Stimulated activated CD4-positive, alpha-beta T cell treated with anti-CD3 and anti-CD28 coated beads, Interleukin-15, amount 100 ng/mL, for 24 hours (primary cell): ENCODE results near the gene RASAL3.

ENCODE experiments used
- DNase-seq: peaks from one replicate; pipeline ENCODE4 v3.0.0-alpha.2; 2020

The RASAL3 gene

DNA sequence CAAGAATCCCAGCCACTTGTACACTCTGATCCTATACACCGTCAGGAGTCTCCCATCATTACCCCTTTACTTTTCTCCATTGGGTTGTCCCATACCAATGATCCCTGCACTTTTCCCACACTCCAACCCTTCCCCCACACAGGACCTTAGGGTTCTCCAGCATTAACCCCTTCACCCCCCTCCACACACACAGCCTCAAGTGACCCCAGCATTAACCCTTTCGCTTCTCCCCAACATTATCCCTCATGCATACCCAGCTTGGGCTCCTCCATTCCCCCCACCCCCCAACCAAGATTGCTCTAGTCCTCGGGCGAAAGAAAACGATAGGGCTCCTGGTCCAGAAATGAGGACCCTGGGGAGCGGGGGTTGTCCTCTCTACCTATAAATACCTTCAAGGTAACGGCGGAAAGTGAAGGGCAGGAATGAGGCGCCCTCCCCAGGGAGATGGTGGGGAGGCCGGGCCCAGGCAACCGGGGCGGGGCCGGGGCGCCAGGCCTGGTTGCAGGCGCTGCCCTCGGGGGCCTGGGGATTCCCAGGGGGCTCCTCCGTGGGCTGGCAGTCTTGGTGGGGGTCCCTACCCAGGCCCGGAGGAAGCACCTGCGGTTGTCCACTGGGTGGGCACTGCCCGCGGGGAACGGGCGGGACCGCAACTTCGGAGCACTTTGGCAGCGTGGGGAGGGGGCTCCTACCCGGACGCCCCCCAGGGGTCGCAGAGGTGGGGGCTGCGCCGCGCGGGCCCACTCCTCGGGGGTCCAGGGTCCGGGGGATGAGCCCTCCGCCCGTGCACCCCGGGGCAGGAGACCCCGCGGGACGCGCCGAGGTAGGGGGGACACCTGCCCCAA lies 15.3 kb downstream of the RASAL3 start:
- no peak for DNase-seq

DNA sequence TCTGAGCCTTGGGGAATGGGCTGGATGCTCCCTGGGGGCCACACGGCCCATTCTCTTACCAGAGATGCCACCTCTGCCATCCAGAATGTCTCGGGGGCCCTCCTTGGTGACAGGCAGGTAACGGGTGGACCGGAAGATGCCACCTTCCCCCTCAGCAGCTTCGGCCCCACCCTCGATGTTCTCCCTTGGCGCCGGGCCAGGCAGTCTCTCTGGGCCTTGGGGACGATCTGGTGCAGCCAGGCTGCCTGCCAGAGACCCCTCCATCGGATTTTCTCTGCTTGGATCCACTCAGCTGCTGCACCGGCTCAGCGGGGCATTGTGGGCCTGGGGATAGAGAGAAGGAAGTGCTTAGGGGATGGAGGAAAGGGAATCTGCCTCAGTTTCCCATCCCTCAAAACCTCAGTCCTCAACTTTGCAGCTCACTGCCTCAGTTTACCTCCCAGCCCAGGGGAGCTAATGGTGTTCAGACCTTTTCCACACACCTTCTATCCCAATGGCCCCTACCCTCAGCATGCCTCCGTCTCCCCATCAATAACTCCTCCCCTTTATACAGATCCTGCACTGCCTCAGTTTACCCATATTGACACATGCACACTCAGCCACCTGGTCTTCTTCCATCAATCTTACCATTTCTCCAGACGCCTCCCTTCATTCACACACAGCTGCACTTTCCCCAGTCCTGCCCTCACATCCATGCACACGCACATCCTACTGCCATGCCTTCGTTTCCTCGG lies 16.1 kb downstream of the RASAL3 start:
- DNase-seq, result no peak

DNA sequence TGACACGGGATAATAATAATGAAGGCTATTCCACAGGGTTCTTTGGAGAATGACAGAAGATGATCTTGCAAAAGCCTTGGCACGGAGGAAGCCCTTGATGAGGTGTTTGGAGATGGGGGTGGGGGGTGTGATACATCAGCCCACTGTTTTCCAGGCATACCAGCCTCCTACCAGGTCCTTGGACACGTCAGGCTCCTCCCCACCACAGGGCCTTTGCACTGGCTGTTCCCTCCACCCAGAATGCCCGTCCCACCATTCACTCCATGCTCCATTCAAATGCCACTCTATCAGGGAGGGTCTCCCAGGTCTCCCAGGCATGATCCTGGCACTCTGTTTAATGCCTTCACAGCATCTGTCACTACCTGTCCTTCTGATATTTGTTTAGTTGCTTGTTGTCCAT lies 17.3 kb downstream of the RASAL3 start:
- DNase-seq, result no peak

DNA sequence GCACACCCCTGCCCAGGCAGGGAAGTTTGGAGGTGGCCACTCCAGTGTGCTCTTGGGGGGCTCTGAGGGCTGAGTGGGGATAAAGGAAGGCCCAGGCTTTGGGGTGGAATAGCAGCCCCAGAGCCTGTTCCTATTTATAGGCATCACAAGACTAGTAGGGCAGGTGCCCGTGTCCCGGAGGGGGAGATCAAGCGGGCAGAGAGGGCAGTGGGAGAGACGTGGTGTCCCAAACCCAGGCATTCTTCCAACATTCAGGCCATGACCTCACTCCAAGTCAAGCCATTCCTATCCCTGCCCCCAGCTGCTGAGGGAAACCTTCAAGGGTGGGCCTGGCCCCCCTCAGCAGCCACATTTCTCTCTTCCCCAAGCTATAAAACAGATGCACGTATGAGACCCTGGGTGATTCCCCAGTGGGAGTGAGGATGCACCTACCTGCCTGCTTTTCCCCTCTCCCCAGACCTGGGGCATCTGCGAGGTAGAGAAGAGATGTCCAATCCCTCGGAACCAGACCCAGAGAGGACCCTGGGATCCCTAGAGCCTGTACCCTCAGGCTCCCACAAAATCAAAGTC lies 18.5 kb downstream of the RASAL3 start:
- no peak for DNase-seq

DNA sequence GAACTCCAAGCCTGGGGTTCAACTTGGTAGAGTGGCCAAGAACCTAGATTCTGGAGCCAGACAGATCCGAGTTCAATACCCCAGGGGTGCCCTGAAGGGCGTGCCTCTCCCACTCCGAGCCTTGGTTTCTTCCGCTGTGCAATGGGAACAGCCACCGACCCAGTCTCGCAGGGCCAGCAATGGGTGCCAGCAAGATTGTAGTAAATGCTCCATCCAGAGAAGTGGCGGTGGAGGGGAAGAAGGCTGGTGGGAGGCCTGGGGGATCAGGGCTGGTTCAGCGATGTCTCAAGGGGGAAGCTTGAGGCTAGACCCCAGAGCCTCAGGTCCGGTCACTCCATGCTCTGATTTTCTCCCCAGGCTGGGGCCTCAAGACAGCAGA lies 19.1 kb downstream of the RASAL3 start:
- no peak for DNase-seq

DNA sequence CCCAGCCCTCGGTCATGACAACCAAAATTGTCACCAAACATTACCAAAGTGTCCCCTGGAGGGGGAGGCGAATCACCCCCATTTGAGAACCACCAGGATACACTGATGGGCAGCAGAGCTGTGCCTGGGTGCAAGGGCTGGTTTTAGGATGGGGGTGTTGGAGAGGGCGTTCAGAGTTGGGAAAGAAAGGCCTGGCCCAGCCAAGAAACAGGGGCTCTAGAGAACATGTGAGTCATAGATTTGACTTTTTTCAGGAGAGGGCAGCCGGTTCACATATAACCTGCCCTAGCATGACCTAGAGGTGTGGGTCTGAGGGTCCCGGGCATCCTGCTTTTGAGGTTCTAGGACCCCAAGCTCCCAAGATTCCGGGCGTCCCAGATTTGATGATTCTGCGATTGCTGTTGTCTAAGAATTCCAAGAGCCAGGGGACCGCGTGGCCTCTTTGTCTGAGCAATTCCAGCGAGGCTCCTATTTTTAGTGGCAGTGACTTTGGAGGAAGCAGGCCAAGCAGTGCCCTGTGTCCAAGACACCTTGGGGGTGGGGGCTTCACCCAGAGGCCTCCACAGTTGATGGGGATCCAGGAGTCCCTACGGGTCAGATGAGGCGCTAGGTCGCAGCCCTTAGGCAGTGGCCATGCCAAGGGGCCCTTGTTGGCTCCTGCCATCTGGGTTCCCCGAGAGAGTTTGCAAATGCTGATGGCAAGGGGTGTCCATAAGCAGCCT lies 19.7 kb downstream of the RASAL3 start:
- DNase-seq, result no peak

DNA sequence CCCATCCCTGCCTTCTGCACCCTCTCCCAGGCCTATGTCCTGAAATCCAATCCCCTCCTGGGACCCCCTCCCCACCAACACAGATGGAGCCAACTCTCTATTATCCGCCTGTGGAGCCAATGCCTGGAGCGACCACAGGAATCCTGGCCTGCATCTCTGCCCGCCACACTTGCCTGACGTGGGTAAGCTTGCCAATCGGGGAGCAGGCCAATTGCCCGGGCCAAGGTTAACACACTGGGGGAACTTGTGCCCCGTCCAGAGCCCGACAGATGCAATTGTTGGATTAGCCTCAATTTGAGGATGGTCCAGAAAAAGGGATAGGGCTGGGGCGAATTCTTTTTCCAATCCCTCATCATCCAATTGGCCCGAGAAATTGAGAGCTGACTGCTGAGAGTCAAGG lies 20.5 kb downstream of the RASAL3 start:
- DNase-seq, result no peak

DNA sequence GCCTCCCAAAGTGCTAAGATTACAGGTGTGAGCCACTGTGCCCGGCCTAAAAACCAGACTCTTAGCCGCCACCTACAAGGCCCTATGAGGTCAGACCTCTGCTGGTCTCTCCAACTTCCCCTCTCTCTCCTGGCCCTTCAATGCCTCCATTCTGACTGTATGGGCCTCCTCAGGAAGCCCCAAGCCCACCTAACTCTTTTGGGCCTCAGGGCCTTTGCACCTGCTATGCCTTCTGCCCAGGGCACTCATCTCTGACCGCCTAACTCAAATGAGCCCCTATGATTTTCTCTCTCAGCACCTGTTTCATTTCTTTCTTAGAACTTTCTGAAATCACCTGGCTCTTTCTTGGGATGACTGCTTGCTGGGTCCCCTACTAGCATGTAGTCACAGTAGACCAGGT lies 21.0 kb downstream of the RASAL3 start:
- DNase-seq, result no peak

DNA sequence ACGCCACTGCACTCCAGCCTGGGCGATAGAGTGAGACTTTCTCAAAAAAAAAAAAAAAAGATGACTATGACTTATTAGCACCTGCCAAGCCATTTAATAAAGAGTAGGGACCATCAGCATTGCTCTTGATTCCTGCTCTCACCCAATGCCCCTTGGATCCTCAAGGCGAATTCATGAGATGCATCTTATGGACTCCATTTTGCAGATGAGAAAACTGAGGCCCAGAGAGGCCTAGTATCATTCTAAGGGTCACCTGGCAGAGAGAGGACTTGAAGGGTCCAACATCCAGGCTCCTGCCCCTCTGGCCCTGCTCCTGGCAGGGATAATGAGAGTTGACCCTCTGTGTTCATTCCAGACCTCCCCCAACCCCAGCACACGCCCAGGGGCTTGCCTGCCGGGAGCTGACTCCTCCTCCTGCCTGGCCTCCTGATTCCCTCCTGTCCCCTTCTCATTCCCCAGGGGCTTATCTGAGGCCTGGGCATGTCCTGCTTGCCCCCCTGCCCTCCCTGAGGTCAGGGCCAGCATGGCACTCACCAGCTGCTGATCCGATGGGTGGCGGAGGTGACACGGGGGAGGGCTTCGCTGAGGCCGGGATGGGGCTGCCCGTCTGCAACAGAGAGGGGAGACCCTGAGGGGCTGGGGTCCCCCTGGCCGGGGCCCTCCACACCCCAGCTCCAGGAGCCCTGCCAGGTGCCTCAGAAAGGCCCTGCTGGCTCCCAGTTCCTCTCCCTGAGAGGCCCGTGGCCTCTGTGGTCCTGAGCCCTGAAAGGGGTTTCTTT lies 22.0 kb downstream of the RASAL3 start:
- no peak for DNase-seq

DNA sequence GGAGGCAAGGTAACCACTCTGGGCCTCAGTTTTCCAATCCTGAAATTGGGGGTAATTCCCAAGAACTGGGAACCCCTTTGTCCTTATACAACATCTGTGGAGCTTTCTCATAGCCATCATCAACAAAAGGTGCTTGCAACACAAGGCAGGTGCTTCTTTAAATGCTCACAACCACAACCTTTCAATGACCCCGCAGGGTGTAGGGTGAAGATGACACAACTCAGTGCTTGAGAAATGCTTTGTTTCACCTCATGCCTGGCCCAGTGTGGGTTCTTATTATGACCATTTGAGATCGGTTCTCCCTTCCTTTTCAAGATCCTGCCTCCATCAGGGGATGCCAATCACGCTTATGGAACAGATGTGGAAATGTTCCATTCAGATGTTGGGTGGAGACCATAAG lies 23.0 kb downstream of the RASAL3 start:
- DNase-seq, result no peak

DNA sequence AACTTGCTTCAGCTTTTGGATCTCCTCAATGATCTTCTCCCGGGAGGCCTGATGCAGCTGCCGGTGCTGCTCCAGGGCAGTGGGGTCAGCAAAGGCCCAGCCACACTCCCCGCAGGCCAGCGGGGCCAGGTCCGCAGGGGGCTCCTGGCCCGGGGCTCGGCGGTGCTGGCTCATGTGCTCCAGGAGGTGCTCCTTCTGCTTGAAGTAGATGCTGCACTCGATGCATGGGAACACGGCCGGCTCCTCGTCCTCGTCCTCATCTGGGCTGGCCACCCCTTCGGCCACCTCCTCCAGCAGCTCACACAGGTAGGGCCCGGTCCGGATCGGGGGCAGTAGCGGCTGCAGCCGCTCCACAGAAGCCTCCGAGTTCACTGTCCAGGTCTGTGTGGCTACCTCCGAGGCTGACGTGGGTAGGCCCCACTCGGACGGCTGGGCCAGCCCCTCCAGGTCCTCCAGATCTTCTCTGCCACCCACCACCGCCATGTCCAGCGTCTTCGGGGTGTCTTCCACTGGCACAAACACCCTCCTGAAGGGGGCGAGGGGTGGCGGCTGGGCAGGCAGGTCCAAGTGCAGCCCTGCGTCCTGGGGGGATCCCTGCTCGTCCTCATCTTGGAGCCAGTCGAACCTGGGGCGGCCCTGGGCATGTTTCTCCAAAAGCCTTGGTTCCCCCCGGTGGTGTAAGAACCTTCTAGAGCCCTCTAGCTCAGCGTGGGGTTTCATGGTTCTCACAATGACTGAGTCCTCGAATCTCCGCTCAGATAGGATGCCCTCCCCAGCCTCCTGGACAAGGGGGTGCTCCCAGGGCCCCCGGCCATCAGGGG lies 24.3 kb downstream of the RASAL3 start:
- DNase-seq, result no peak

DNA sequence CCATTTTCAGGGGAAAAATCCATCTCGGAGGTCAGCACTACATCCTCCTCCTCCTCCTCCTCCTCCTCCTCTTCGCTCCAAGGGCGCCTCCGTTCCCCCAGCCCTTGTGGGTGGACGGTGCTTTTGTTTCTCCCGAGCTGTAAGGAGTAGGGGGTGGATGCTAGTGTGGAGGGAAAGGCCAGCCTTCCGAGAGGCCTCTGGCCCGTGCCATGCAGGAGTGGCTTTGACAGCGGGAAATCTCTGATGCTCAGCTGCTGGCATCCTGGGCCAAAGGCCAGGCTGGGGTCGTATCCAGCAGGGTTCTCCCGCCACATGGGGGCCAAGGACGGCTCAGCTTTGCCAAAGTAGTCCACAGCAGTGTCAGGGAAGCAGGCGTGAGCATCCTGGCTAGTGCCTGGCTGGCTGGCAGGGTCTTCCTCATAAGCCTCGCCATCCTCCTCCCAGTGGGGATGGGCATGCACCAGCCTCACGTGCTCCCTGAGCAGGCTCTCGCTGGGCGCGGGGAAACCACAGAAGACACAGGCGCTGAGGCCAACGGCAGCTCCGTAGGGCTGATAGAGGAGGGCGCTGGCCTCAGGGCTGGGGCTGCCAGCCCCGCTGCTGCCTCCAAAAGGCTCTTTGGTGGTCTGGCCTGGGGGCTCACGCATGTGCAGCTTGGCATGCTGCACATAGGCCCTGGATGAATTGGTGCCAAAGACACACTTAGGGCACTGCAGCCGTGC lies 25.1 kb downstream of the RASAL3 start:
- DNase-seq, result no peak

DNA sequence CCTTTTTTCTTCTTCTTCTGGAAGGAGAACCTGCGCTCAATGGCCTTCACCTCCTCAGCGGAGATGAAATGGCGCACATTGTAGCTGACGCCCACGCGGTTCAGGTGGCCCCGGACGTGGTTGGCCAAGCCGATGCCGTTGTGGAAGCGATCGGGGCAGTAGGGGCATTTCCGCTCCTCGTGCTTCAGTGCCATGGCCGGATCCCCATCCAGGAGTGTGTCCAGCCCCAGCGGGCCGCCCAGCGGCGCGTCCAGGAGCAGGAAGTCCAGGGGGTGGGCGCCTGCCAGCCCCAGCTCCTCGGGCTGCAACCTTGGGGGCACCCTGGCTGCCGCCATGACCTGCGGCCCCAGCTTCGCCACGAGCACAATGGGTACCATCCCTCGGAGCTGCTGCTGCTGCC lies 25.8 kb downstream of the RASAL3 start:
- no peak for DNase-seq

DNA sequence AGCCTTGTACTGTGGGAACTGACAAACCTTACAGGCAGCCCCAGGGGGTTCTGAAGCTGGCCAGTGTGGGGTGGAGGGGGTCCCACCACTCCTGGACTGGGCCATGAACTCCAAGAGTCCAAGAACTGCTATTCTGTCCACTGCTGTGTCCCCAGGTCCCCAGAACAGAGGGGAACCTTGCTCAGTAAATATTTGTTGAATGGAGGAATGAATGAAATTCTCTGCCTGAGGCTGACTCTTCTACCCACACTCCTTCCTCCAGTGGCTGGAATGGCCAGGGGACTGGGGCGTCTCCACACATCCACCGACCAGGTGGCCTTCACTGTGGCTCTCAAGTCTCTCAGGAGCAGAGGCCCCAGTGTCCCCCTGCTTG lies 26.2 kb downstream of the RASAL3 start:
- DNase-seq, result no peak

DNA sequence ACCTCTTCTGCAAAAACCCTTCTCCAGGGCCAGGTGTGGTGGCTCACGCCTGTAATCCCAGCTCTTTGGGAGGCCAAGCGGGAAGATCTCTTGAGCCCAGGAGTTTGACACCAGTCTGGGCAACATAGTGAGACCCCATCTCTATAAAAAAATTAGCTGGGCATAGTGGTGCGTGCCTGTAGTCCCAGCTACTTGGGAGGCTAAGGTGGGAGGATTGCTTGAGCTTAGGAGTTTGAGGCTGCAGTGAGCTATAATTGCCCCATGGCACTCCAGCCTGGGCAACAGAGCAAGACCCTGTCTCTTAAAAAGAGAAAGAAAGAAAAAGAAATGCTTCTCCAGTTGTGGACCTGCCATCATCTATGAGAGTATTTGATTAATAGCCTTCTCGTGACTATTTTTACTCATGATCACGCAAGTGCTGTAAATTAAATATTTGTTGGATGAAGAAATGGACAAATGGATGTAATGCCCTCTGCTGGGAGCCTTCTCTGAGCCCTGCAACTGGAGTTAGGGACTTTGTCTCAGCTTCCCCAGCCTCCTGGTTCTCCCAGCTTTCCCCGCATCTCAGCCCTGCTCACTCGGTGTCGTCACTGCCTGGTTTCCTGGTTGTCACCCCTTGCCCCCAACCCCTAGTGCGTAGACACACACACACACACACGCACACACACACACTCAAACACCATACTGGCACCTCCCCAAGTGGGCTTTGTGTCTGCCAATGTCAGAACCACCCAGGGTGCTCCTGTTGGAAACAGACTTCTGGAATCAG lies 26.8 kb downstream of the RASAL3 start:
- no peak for DNase-seq

DNA sequence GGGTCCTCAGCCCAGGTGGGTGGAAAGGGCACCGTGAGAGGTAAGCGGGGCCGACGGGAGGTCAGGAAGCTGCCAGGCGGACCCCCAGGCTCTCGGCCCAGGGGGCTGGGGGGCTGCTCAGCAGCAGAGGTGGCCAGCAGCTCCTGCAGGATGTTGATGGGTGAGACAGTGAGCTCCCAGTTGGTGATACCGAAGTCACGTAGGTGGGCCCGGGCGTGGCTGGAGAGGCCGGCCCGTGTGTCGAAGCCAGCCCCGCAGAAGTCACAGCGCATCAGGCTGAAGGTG lies 27.6 kb downstream of the RASAL3 start:
- DNase-seq, result no peak

DNA sequence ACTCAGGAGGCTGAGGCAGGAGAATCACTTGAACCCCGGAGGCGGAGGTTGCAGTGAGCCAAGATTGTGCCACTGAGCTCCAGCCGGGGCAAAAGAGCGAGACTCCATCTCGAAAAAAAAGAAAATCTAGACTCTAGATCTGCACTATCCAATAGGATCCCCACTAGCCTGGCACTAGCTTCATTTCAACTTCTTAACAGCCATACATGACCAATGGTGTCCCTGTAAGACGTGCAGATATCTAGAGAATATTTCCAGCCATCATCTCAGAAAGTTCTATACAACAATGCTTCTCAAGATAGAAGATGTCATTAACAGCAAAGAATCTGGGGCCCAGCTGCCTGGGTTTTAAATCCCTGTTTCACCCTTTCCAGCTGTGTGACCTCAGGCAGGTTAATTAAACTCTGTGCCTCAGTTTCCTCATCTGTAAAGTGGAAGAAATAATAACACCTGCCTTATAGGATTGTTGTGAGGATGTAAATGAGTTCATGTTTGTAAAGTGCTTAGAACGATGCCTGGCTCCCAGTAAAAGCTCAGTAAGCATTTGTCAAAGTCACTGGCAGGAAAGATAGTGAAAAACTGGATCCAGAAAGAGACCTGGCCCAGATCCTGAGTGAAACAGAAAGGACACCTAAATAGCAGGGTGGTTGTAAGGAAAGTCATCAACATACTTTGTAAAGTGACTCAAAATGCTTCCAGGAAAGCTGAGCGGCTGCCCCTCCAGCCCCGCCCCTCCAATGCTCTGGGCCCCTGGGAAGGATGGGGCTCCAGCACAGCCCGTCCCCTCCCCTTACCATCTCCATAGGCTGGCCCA lies 28.1 kb downstream of the RASAL3 start:
- DNase-seq, result no peak

DNA sequence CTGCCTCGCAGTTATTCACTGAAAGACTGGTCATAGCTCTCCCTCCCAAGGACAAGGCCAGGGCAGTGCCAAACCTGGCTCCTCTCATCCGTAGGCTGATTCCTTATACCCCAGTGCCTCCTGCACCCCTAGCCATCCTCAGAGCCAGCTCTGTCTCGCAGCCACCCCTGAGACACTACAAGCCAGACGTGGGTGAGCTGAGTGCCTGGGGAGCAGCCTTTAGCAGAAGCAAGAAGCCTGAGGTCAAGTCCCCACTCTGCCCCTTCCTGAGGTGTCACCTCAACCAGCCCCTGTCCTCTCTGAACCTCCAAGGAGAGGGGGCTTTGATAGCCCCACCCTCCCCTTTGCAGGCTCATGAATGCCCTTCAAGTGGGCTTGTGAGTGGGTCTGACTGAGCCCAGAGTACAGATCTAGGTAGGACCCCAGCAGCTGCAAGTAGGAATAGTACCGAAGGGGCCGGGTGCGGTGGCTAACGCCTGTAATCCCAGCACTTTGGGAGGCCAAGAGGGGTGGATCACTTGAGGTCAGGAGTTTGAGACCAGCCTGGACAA lies 30.8 kb downstream of the RASAL3 start:
- no peak for DNase-seq
